HG03378 (cell line): Measurements from ENCODE around the gene SMIM7.

Source experiments
- ATAC-seq: cut with Tn5 transposase; IDR thresholded peaks from one replicate; pipeline ENCODE4 v1.9.1; 2021; ENCODE audit warnings: mild to moderate bottlenecking, moderate library complexity; ENCODE audit not compliant: unreplicated experiment

The SMIM7 gene

DNA sequence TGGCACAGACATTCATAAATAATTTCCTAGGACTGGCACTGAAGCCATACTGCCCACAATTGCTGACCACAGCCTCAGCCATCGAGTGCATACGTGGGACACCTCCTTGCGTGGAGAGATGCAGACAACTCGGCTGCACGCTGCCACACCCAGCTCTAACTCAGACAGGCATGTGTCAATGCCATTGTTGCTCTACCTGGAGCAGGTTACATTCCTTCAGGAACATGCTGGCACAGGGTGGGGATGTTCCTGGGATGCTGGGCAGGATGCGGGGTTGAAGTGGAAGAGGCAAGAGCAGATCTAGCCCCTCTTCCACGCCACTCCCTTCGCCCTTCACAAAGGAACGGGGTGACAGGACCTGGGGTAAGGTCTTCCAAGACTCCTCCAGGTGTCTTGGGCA is 63.5 kb downstream of the SMIM7 start:
- ATAC-seq = no peak
